Heart left ventricle (tissue), 16 donors: Measurements from ENCODE around the gene ZDHHC14. TPM values are rescaled to one million over a fixed set of nuclear protein-coding genes. Genes with fewer than 3 reads are reported as not detected.
A peak's percentile ranks its signal among the peaks of the same experiment; 100 is the strongest.

Source experiments
- ATAC-seq, 4 donors: fragments of 200-7000 bp; cut with Tn5 transposase; one replicate each; pipeline ENCODE4 v1.9.1; 2020 to 2022; ENCODE audit warnings: moderate library complexity in 4 of 4, mild to moderate bottlenecking in 3 of 4, moderate number of reproducible peaks in 1 of 4
- DNase-seq, 5 donors: peaks; one replicate each; pipeline ENCODE4 v3.0.0-alpha.2; 2020
- H3K27ac ChIP-seq, 12 donors: fragments of 200-600 bp; sonication (generic) in 4 of 12; one replicate each; pipeline versions ENCODE4 v1.5.0 to v1.8.0; 2016 to 2022; ENCODE audit warnings: mild to moderate bottlenecking in 2 of 12
- H3K27me3 ChIP-seq, 9 donors: fragments of 200-600 bp; sonication (generic) in 2 of 9; one replicate each; pipeline versions ENCODE4 v1.5.1 to v1.8.0; 2016 to 2022; ENCODE audit warnings: mild to moderate bottlenecking in 3 of 9
- H3K36me3 ChIP-seq, 9 donors: fragments of 200-600 bp; sonication (generic) in 2 of 9; one replicate each; pipeline versions ENCODE4 v1.5.0 to v1.8.0; 2018 to 2022; ENCODE audit warnings: mild to moderate bottlenecking in 2 of 9
- H3K4me1 ChIP-seq, 12 donors: fragments of 200-600 bp; sonication (generic) in 4 of 12; one replicate each; pipeline versions ENCODE4 v1.5.0 to v1.8.0; 2016 to 2022; ENCODE audit warnings: mild to moderate bottlenecking in 3 of 12
- H3K4me3 ChIP-seq, 12 donors: fragments of 200-600 bp; sonication (generic) in 4 of 12; one replicate each; pipeline versions ENCODE4 v1.5.0 to v1.8.0; 2017 to 2022; ENCODE audit warnings: mild to moderate bottlenecking in 9 of 12, moderate library complexity in 4 of 12
- H3K9me3 ChIP-seq, 12 donors: fragments of 200-600 bp; sonication (generic) in 4 of 12; one replicate each; pipeline versions ENCODE4 v1.5.0 to v1.8.0; 2016 to 2022; ENCODE audit warnings: mild to moderate bottlenecking in 1 of 12
- CTCF ChIP-seq, 12 donors: fragments of 200-600 bp; sonication (generic) in 4 of 12; IDR thresholded peaks; one replicate each; pipeline versions ENCODE4 v1.5.0 to v1.8.0; 2018 to 2022; ENCODE audit warnings: antibody characterized with exemption in 12 of 12, mild to moderate bottlenecking in 5 of 12
- POLR2A ChIP-seq, 2 donors: fragments of 450-650 bp; IDR thresholded peaks; one replicate each; pipeline ENCODE4 v1.6.1; 2017; ENCODE audit warnings: antibody characterized with exemption in 2 of 2, mild to moderate bottlenecking in 2 of 2, moderate library complexity in 2 of 2
- WGBS, 4 donors: extraction: QIAGEN DNeasy Blood & Tissue Kit in 2 of 4; methylation state at CpG; one replicate each; pipeline versions ENCODE4 v1.1.5 to v1.1.7; 2013 to 2018; 5-methylcytosine and 5-hydroxymethylcytosine counted together
- intact Hi-C, 10 donors: fragments of 100-400 bp; cut with DNase I; formaldehyde crosslinking; loops; one replicate each; pipeline versions ENCODE4 v1.11.1 to v1.14.2; 2022
- polyA plus RNA-seq, 2 donors: library from polyadenylated mRNA; stranded (reverse); fragments of 200-250 nt; gene quantifications; one replicate each; pipeline ENCODE4 v1.2.3, GENCODE V29; 2013
- total RNA-seq, 9 donors: library from RNA; depleted of rRNA in 2 of 9; stranded (reverse); fragments of >200 nt in 2 of 9; fragmentation: NEBNext Ultra II Directional in 3 of 9; extraction: Animal tissue kit (Norgen Biotek cat#: 25700) in 3 of 9; gene quantifications; one replicate each; pipeline versions ENCODE4 v1.1.0 to v1.2.4, GENCODE V29; 2016 to 2023
- donor health status: ischemic (EF 13 %, LVEDD 7.1; RV severe dilation, severe dysfunction).
- donor health status: healthy with polysubstance abuse.
- donor health status: DM: no; HTN: yes; CAD: no.
- donor health status: DM: no; HTN: no; CAD: no.
- donor health status: ischemic (EF 25% LVEDD 6.9; RV normal size, moderate dysfunction).
- donor health status: ischemic (EF 25% LVEDD 5.7; RV mildly dilated, moderate dysfunction).
- donor health status: healthy.
- donor health status: DM: yes; HTN: yes; CAD: no.
- donor health status: ischemic (EF 35%, LVEDD 5.7; RV mildly dilated, moderate dysfunction).
- donor health status: nonischemic (EF 11% LVEDD 7.7; RV severe dilation, severe dysfunction).
- donor health status: DM: yes; HTN: yes; CAD: no.
- donor health status: PGD.
- donor health status: ischemic (EF 29% LVEDD 5.4; RV normal size, mild dysfunction).
- donor health status: nonischemic (EF 23%, LVEDD 6.1; RV moderate dilation, normal function).

ZDHHC14 gene
- total and polyA plus RNA-seq, 11 donors, result 7.0 to 25.8 (median 15.4) TPM

- Histone ChIP-seq H3K4me3 (no peak overlapping the region), H3K27ac (peak overlapping the region in 11 of 12 donors; percentile 22 to 81 (median 61)), H3K36me3 (no peaks in the 10 kb centered on the region), H3K27me3 (no peaks in the 10 kb centered on the region), H3K4me1 (peaks cover 3 to 88% (median 55%) of the 10 kb centered on the region in 12 donors), H3K9me3 (no peaks in the 10 kb centered on the region)
- DNase-seq (peak in 4 of 5 donors; percentile 31 to 72 (median 50)), ATAC-seq (peak; percentile 45 to 80 (median 58))
- no peak for TF ChIP-seq POLR2A (IDR thresholded peaks at IDR 0.05)
- TF ChIP-seq CTCF (IDR thresholded peaks at IDR 0.05), result no peak
- 9 to 41% (median 27%) methylated on average over 3 of the region's 3 CpGs for WGBS, 4 donors
- intact Hi-C loops, result loop anchor here in 4 of 10 donors (5.0 to 10.0 kb wide), 3 partner anchors 51 to 109 kb away; partner anchors contain the start of genes ZDHHC14 (in 3 of the 4) and TMEM242 (in 1 of the 4)
Measured at GRCh38 chr6:157433678-157434081, 52.7 kb downstream of the ZDHHC14 start.

GRCh38 chr6:157434349-157435033 is 53.5 kb downstream of the ZDHHC14 start:
- H3K36me3 ChIP-seq, result no peaks in the 10 kb centered on the region
- peak in 3 of 5 donors; percentile 33 to 71 (median 56) for DNase-seq
- WGBS, 4 donors, result 57 to 80% (median 72%) methylated on average over 13 of the region's 13 CpGs
- H3K27me3 ChIP-seq, result no peaks in the 10 kb centered on the region
- peaks cover 3 to 92% (median 59%) of the 10 kb centered on the region in 12 donors for H3K4me1 ChIP-seq
- no peaks in the 10 kb centered on the region for H3K9me3 ChIP-seq
- peak in 3 of 4 donors; percentile 55 to 63 (median 56) for ATAC-seq
- TF ChIP-seq POLR2A (IDR thresholded peaks at IDR 0.05) (no peak), CTCF (IDR thresholded peaks at IDR 0.05) (no peak)
- H3K4me3 ChIP-seq, result no peak overlapping the region
- peak overlapping the region; percentile 2 to 81 (median 60) for H3K27ac ChIP-seq
- intact Hi-C loops, result loop anchor here in 4 of 10 donors (5.0 to 10.0 kb wide), 3 partner anchors 52 to 110 kb away; partner anchors contain the start of genes ZDHHC14 (in 3 of the 4) and TMEM242 (in 1 of the 4)

- ATAC-seq, result peak in 1 of 4 donors; percentile 11
- Histone ChIP-seq H3K36me3 (no peaks in the 10 kb centered on the region), H3K27ac (peak overlapping the region in 2 of 12 donors; percentile 31 to 61), H3K4me3 (no peak overlapping the region), H3K27me3 (no peaks in the 10 kb centered on the region), H3K4me1 (peaks cover 0 to 82% (median 53%) of the 10 kb centered on the region in 12 donors), H3K9me3 (no peaks in the 10 kb centered on the region)
- WGBS, 4 donors, result 35 to 43% (median 41%) methylated on average over 13 of the region's 13 CpGs
- intact Hi-C loops, result loop anchor here in 2 of 10 donors (10.0 kb wide), 2 partner anchors 102 to 112 kb away; partner anchors contain the start of gene TMEM242 (in 1 of the 2)
- TF ChIP-seq CTCF (IDR thresholded peaks at IDR 0.05) (no peak), POLR2A (IDR thresholded peaks at IDR 0.05) (no peak)
- DNase-seq, result no peak
Measured at GRCh38 chr6:157436219-157436943, 55.4 kb downstream of the ZDHHC14 start.
